HEK293 (cell line): ENCODE measurements around the gene DGCR2.

Experiments used
- CTCF ChIP-seq: fragments of 450-650 bp; formaldehyde crosslinking; IDR thresholded peaks from 2 replicates; pipeline ENCODE4 v1.5.1; 2016; ENCODE audit warnings: missing biosample characterization, missing genetic modification characterization
- HOXA7 ChIP-seq: sonication (generic); formaldehyde crosslinking; IDR thresholded peaks from 2 replicates; pipeline ENCODE4 v1.8.1; 2022; ENCODE audit warnings: missing genetic modification reagents, borderline replicate concordance
- MZF1 ChIP-seq: fragments of 450-650 bp; formaldehyde crosslinking; IDR thresholded peaks from 2 replicates; pipeline ENCODE4 v1.5.1; 2017; ENCODE audit warnings: missing biosample characterization, missing genetic modification characterization, borderline replicate concordance
- REST ChIP-seq: fragments of 450-650 bp; formaldehyde crosslinking; IDR thresholded peaks from 2 replicates; pipeline ENCODE4 v1.5.1; 2016; ENCODE audit warnings: missing biosample characterization, missing genetic modification characterization
- TCF7L2 ChIP-seq: IDR thresholded peaks from 2 replicates; pipeline ENCODE4 v1.6.1; 2011; ENCODE audit warnings: low read depth, mild to moderate bottlenecking, inconsistent platforms, low read length, moderate library complexity, borderline replicate concordance
- ZFP41 ChIP-seq: fragments of 450-650 bp; formaldehyde crosslinking; IDR thresholded peaks from 2 replicates; pipeline ENCODE4 v1.5.1; 2016; ENCODE audit warnings: missing biosample characterization, missing genetic modification characterization, borderline replicate concordance
- ZNF112 ChIP-seq: fragments of 450-650 bp; formaldehyde crosslinking; IDR thresholded peaks from 2 replicates; pipeline ENCODE4 v1.5.0; 2017; ENCODE audit warnings: missing biosample characterization, missing genetic modification characterization
- ZNF19 ChIP-seq: fragments of 450-650 bp; formaldehyde crosslinking; IDR thresholded peaks from 2 replicates; pipeline ENCODE4; 2016; ENCODE audit warnings: missing biosample characterization, missing genetic modification characterization, low read depth
- ZNF48 ChIP-seq: fragments of 450-650 bp; formaldehyde crosslinking; IDR thresholded peaks from 2 replicates; pipeline ENCODE4 v1.5.1; 2016; ENCODE audit warnings: missing biosample characterization, missing genetic modification characterization
- ZNF670 ChIP-seq: fragments of 450-650 bp; formaldehyde crosslinking; IDR thresholded peaks from 2 replicates; pipeline ENCODE4 v1.5.1; 2016; ENCODE audit warnings: missing biosample characterization, missing genetic modification characterization, low read depth
- TF ChIP-seq, protein P1 (sequence below): fragments of 450-650 bp; formaldehyde crosslinking; optimal IDR thresholded peaks from 2 replicates; pipeline ENCODE3; 2016; ENCODE audit warnings: missing biosample characterization, mild to moderate bottlenecking, missing genetic modification characterization
- TF ChIP-seq, protein P2 (sequence below): fragments of 450-650 bp; formaldehyde crosslinking; IDR thresholded peaks from 2 replicates; pipeline ENCODE4 v1.5.1; 2016; ENCODE audit warnings: missing biosample characterization, missing genetic modification characterization
- TF ChIP-seq, protein P3 (sequence below): fragments of 450-650 bp; formaldehyde crosslinking; IDR thresholded peaks from 2 replicates; pipeline ENCODE4 v1.5.1; 2016; ENCODE audit warnings: missing biosample characterization, missing genetic modification characterization, borderline replicate concordance
- TF ChIP-seq, protein P4 (sequence below): fragments of 450-650 bp; formaldehyde crosslinking; IDR thresholded peaks from 2 replicates; pipeline ENCODE4 v1.5.1; 2016; ENCODE audit warnings: missing biosample characterization, missing genetic modification characterization, low read depth

DNA sequence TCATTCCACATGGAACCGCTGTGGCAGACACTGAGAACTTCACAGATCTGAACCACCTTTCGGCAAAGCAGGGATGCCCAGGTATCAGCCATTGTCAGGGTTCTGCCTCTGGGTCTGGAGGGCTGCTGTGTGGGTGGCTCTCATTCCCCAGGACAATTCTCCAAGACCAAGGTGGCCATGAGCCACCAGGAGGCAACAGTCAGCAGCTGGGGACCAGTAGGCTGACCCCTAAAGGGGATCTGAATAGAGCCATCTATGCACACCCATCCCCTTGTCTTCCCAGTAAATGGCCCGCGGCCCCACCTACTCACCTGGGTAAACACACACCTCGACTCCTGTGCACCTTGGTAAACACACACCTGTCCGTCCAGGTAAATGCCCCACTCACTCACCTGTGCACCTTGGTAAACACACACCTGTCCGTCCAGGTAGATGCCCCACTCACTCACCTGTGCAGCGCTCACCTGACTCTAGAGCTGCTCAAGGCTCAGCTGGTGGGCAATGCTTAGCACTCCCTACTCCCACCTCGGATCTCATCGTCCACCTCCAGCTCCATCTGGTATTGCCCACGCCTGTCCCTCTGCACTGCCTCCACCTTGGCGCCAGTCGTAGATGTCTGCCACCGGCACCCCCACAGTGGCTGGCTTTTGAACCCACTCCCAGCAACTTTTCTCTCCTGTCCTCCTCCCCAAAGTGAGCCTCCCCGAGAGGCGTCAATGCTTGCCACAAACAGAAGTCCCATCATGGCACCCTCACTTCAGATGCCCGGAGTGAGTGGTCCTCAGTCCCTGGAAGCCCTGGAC, 46.1 kb upstream of the DGCR2 start:
- no peak for TF ChIP-seq ZNF112 (tag by site-specific recombination)
- TF ChIP-seq MZF1: no peak
- no peak for TF ChIP-seq ZNF19 (tag by site-specific recombination)
- TF ChIP-seq CTCF (tag by site-specific recombination): peak; percentile 68
- no peak for TF ChIP-seq REST (tag by site-specific recombination)
- TF ChIP-seq, protein P1, sequence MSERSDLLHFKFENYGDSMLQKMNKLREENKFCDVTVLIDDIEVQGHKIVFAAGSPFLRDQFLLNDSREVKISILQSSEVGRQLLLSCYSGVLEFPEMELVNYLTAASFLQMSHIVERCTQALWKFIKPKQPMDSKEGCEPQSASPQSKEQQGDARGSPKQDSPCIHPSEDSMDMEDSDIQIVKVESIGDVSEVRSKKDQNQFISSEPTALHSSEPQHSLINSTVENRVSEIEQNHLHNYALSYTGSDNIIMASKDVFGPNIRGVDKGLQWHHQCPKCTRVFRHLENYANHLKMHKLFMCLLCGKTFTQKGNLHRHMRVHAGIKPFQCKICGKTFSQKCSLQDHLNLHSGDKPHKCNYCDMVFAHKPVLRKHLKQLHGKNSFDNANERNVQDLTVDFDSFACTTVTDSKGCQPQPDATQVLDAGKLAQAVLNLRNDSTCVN (tag by site-specific recombination): no peak
- no peak for TF ChIP-seq ZNF48 (tag by site-specific recombination)
- TF ChIP-seq HOXA7 (CRISPR knock-in tag): no peak
- TF ChIP-seq, protein P2, sequence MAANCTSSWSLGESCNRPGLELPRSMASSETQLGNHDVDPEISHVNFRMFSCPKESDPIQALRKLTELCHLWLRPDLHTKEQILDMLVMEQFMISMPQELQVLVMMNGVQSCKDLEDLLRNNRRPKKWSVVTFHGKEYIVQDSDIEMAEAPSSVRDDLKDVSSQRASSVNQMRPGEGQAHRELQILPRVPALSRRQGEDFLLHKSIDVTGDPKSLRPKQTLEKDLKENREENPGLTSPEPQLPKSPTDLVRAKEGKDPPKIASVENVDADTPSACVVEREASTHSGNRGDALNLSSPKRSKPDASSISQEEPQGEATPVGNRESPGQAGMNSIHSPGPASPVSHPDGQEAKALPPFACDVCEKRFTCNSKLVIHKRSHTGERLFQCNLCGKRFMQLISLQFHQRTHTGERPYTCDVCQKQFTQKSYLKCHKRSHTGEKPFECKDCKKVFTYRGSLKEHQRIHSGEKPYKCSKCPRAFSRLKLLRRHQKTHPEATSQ: no peak
- TF ChIP-seq ZFP41 (tag by site-specific recombination): no peak
- TF ChIP-seq, protein P3, sequence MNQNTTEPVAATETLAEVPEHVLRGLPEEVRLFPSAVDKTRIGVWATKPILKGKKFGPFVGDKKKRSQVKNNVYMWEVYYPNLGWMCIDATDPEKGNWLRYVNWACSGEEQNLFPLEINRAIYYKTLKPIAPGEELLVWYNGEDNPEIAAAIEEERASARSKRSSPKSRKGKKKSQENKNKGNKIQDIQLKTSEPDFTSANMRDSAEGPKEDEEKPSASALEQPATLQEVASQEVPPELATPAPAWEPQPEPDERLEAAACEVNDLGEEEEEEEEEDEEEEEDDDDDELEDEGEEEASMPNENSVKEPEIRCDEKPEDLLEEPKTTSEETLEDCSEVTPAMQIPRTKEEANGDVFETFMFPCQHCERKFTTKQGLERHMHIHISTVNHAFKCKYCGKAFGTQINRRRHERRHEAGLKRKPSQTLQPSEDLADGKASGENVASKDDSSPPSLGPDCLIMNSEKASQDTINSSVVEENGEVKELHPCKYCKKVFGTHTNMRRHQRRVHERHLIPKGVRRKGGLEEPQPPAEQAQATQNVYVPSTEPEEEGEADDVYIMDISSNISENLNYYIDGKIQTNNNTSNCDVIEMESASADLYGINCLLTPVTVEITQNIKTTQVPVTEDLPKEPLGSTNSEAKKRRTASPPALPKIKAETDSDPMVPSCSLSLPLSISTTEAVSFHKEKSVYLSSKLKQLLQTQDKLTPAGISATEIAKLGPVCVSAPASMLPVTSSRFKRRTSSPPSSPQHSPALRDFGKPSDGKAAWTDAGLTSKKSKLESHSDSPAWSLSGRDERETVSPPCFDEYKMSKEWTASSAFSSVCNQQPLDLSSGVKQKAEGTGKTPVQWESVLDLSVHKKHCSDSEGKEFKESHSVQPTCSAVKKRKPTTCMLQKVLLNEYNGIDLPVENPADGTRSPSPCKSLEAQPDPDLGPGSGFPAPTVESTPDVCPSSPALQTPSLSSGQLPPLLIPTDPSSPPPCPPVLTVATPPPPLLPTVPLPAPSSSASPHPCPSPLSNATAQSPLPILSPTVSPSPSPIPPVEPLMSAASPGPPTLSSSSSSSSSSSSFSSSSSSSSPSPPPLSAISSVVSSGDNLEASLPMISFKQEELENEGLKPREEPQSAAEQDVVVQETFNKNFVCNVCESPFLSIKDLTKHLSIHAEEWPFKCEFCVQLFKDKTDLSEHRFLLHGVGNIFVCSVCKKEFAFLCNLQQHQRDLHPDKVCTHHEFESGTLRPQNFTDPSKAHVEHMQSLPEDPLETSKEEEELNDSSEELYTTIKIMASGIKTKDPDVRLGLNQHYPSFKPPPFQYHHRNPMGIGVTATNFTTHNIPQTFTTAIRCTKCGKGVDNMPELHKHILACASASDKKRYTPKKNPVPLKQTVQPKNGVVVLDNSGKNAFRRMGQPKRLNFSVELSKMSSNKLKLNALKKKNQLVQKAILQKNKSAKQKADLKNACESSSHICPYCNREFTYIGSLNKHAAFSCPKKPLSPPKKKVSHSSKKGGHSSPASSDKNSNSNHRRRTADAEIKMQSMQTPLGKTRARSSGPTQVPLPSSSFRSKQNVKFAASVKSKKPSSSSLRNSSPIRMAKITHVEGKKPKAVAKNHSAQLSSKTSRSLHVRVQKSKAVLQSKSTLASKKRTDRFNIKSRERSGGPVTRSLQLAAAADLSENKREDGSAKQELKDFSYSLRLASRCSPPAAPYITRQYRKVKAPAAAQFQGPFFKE: no peak
- no peak for TF ChIP-seq ZNF670 (tag by site-specific recombination)
- TF ChIP-seq, protein P4, sequence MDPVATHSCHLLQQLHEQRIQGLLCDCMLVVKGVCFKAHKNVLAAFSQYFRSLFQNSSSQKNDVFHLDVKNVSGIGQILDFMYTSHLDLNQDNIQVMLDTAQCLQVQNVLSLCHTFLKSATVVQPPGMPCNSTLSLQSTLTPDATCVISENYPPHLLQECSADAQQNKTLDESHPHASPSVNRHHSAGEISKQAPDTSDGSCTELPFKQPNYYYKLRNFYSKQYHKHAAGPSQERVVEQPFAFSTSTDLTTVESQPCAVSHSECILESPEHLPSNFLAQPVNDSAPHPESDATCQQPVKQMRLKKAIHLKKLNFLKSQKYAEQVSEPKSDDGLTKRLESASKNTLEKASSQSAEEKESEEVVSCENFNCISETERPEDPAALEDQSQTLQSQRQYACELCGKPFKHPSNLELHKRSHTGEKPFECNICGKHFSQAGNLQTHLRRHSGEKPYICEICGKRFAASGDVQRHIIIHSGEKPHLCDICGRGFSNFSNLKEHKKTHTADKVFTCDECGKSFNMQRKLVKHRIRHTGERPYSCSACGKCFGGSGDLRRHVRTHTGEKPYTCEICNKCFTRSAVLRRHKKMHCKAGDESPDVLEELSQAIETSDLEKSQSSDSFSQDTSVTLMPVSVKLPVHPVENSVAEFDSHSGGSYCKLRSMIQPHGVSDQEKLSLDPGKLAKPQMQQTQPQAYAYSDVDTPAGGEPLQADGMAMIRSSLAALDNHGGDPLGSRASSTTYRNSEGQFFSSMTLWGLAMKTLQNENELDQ: no peak
- TF ChIP-seq TCF7L2: no peak
